SK-N-SH (cell line): ENCODE data around the gene TMEM225B. TPM values are rescaled to one million over a fixed set of nuclear protein-coding genes. Genes with fewer than 3 reads are reported as not detected.

ENCODE experiments used
- CTCF ChIA-PET: fragments of 300-600, 350-600 bp; formaldehyde crosslinking; extraction: SDS; loops from one replicate; lab custom pipeline; 2021; lab: Yijun Ruan, JAX
- POLR2A ChIA-PET: fragments of 350-600 bp; sonication (Branson Sonifier 250); formaldehyde crosslinking; extraction: SDS; loops from one replicate; lab custom pipeline; 2020; ENCODE audit warnings: antibody characterized with exemption, inconsistent platforms; lab: Yijun Ruan, JAX
- DNase-seq: peaks from one replicate; pipeline ENCODE4 v3.0.0; 2012
- H2AFZ ChIP-seq: fragments of 200-600 bp; sonication (generic); 2 replicates; pipeline ENCODE4 v1.8.1; 2016; ENCODE audit warnings: antibody characterized with exemption, mild to moderate bottlenecking, low read depth
- H3F3A ChIP-seq: fragments of 200-600 bp; sonication (generic); replicated peaks from 2 replicates; pipeline ENCODE3; 2016; ENCODE audit warnings: antibody characterized with exemption, mild to moderate bottlenecking; ENCODE audit not compliant: insufficient read depth
- H3K27ac ChIP-seq, 2 experiments: fragments of 200-500 bp in 1 of 2; fragments of 200-600 bp in 1 of 2; sonication (Bioruptor generic) in 1 of 2; sonication (generic), shearing (Covaris generic) in 1 of 2; 2 replicates each; pipeline versions ENCODE4 v1.5.1 to v1.6.1; 2014 to 2016; ENCODE audit warnings: low read depth in 2 of 2, inconsistent platforms in 1 of 2, low read length in 1 of 2, mild to moderate bottlenecking in 1 of 2, mixed read lengths in 1 of 2
- H3K27me3 ChIP-seq: fragments of 200-600 bp; sonication (generic), shearing (Covaris generic); 2 replicates; pipeline ENCODE4 v1.6.1; 2016; ENCODE audit warnings: mixed run types; ENCODE audit not compliant: insufficient read depth
- H3K36me3 ChIP-seq, 2 experiments: fragments of 200-500 bp in 1 of 2; fragments of 200-600 bp in 1 of 2; sonication (Bioruptor generic) in 1 of 2; sonication (generic) in 1 of 2; replicated peaks in 1 of 2; 2 replicates each; pipeline versions ENCODE3 to v1.5.1; 2014 to 2016; ENCODE audit warnings: low read length in 1 of 2, mild to moderate bottlenecking in 1 of 2; ENCODE audit not compliant: insufficient read depth in 2 of 2, control insufficient read depth in 1 of 2
- H3K4me1 ChIP-seq, 2 experiments: fragments of 200-500 bp in 1 of 2; fragments of 200-600 bp in 1 of 2; sonication (Bioruptor generic) in 1 of 2; sonication (generic), shearing (Covaris generic) in 1 of 2; 2 replicates each; pipeline versions ENCODE4 v1.5.1 to v1.6.1; 2014 to 2016; ENCODE audit warnings: low read depth in 1 of 2, low read length in 1 of 2, mixed run types in 1 of 2; ENCODE audit not compliant: insufficient read depth in 2 of 2, control insufficient read depth in 1 of 2
- H3K4me2 ChIP-seq: fragments of 200-600 bp; sonication (generic), shearing (Covaris generic); 2 replicates; pipeline ENCODE4 v1.6.1; 2017; ENCODE audit warnings: mixed run types
- H3K4me3 ChIP-seq, 2 experiments: fragments of 200-500 bp in 1 of 2; fragments of 200-600 bp in 1 of 2; sonication (Bioruptor generic) in 1 of 2; sonication (generic), shearing (Covaris generic) in 1 of 2; 2 replicates each; pipeline versions ENCODE4 v1.5.1 to v1.8.1; 2014 to 2016; ENCODE audit warnings: low read depth in 2 of 2, inconsistent platforms in 1 of 2, low read length in 1 of 2, mild to moderate bottlenecking in 1 of 2, mixed read lengths in 1 of 2, moderate library complexity in 1 of 2
- H3K79me2 ChIP-seq: fragments of 200-600 bp; sonication (generic); 2 replicates; pipeline ENCODE4 v1.8.1; 2017; ENCODE audit warnings: mild to moderate bottlenecking; ENCODE audit not compliant: insufficient read depth
- H3K9ac ChIP-seq: fragments of 200-600 bp; sonication (generic); 2 replicates; pipeline ENCODE4 v1.6.1; 2017; ENCODE audit warnings: mixed run types
- H3K9me2 ChIP-seq: fragments of 200-600 bp; sonication (generic); 2 replicates; pipeline ENCODE4 v1.6.1; 2017; ENCODE audit warnings: mixed run types
- H3K9me3 ChIP-seq: fragments of 200-600 bp; sonication (generic); 2 replicates; pipeline ENCODE4 v1.6.1; 2017; ENCODE audit warnings: mixed run types, mild to moderate bottlenecking, moderate library complexity
- H4K20me1 ChIP-seq: fragments of 200-600 bp; sonication (generic); 2 replicates; pipeline ENCODE4 v1.6.1; 2017; ENCODE audit warnings: mild to moderate bottlenecking, mixed run types; ENCODE audit not compliant: insufficient read depth
- CTCF ChIP-seq: fragments of 200-600 bp; sonication (generic); IDR thresholded peaks from 2 replicates; pipeline ENCODE4 v1.6.1; 2017; ENCODE audit warnings: antibody characterized with exemption, mild to moderate bottlenecking, moderate library complexity
- ELF1 ChIP-seq: IDR thresholded peaks from 2 replicates; pipeline ENCODE4 v1.4.0; 2012
- EP300 ChIP-seq, 2 experiments: IDR thresholded peaks; 2 replicates each; pipeline versions ENCODE4 v1.4.0 to v1.6.1; 2012; ENCODE audit warnings: borderline replicate concordance in 1 of 2, low read depth in 1 of 2, low read length in 1 of 2
- FOXJ3 ChIP-seq: sonication (generic); formaldehyde crosslinking; IDR thresholded peaks from 2 replicates; pipeline ENCODE4 v1.5.1; 2020; ENCODE audit warnings: mild to moderate bottlenecking, missing genetic modification reagents
- GATA2 ChIP-seq: sonication (generic); formaldehyde crosslinking; IDR thresholded peaks from 2 replicates; pipeline ENCODE4 v1.5.0; 2020; ENCODE audit warnings: mild to moderate bottlenecking, missing genetic modification reagents
- MXI1 ChIP-seq: IDR thresholded peaks from 2 replicates; pipeline ENCODE4 v1.6.1; 2012; ENCODE audit warnings: mild to moderate bottlenecking, low read depth, low read length, improper control_type of control experiment
- NFIC ChIP-seq: IDR thresholded peaks from 2 replicates; pipeline ENCODE4 v1.4.0; 2012; ENCODE audit warnings: borderline replicate concordance
- NRF1 ChIP-seq: IDR thresholded peaks from 2 replicates; pipeline ENCODE4 v1.6.1; 2012; ENCODE audit warnings: low read depth, mild to moderate bottlenecking, low read length
- RAD21 ChIP-seq: IDR thresholded peaks from 2 replicates; pipeline ENCODE4 v1.6.1; 2012; ENCODE audit warnings: mild to moderate bottlenecking, low read length
- RCOR1 ChIP-seq: fragments of 150-350 bp; IDR thresholded peaks from 2 replicates; pipeline ENCODE4 v1.6.1; 2017; ENCODE audit warnings: antibody characterized with exemption, low read length
- REST ChIP-seq: IDR thresholded peaks from 2 replicates; pipeline ENCODE4 v1.6.1; 2012; ENCODE audit warnings: mild to moderate bottlenecking, low read depth, low read length, moderate library complexity
- RFX5 ChIP-seq: IDR thresholded peaks from 2 replicates; pipeline ENCODE4 v1.6.1; 2012; ENCODE audit warnings: mild to moderate bottlenecking, improper control_type of control experiment, low read length
- RXRA ChIP-seq: IDR thresholded peaks from 2 replicates; pipeline ENCODE4 v1.4.0; 2012; ENCODE audit warnings: low read depth, mild to moderate bottlenecking, borderline replicate concordance
- SIN3A ChIP-seq: IDR thresholded peaks from 2 replicates; pipeline ENCODE4 v1.6.1; 2012; ENCODE audit warnings: low read depth, mild to moderate bottlenecking, low read length, moderate library complexity, borderline replicate concordance
- SMC3 ChIP-seq: IDR thresholded peaks from 2 replicates; pipeline ENCODE4 v1.6.1; 2012; ENCODE audit warnings: low read depth, low read length, improper control_type of control experiment
- TCF12 ChIP-seq: IDR thresholded peaks from 2 replicates; pipeline ENCODE4 v1.4.0; 2012
- USF1 ChIP-seq: IDR thresholded peaks from 2 replicates; pipeline ENCODE4 v1.4.0; 2012; ENCODE audit warnings: low read depth, borderline replicate concordance
- ZBTB33 ChIP-seq: IDR thresholded peaks from 2 replicates; pipeline ENCODE4 v1.4.0; 2012; ENCODE audit warnings: low read depth, borderline replicate concordance
- WGBS: methylation state at CpG from one replicate; pipeline ENCODE4 v1.1.6; 2017; ENCODE audit warnings: low lambda C conversion rate; 5-methylcytosine and 5-hydroxymethylcytosine counted together
- polyA plus RNA-seq, 3 experiments: library from polyadenylated mRNA; depleted of rRNA; stranded (reverse); fragments of >200 nt; gene quantifications; 2 replicates each; pipeline ENCODE4 v1.2.3, GENCODE V29; 2012

TMEM225B gene
- polyA plus RNA-seq, 1 of the 3 experiments (the other 2 are of a cell fraction) = 1.5 TPM

GRCh38 chr7:99588868-99589267 is 9.2 kb upstream of the TMEM225B start:
- no peak overlapping the region for H2AFZ ChIP-seq
- H3K36me3 ChIP-seq = no peaks in the 10 kb centered on the region
- H3K27ac ChIP-seq = no peak overlapping the region
- CTCF ChIA-PET = no interaction called here
- no peaks in the 10 kb centered on the region for H3K27me3 ChIP-seq
- POLR2A ChIA-PET = no interaction called here
- H3K9ac ChIP-seq = no peak overlapping the region
- no peak overlapping the region for H3K4me2 ChIP-seq
- no peaks in the 10 kb centered on the region for H3K79me2 ChIP-seq
- no peaks in the 10 kb centered on the region for H3K9me2 ChIP-seq
- no peaks in the 10 kb centered on the region for H4K20me1 ChIP-seq
- no peak for DNase-seq
- H3F3A ChIP-seq = no peaks in the 10 kb centered on the region
- WGBS = 64% methylated on average over 3 of the region's 3 CpGs
- no peaks in the 10 kb centered on the region for H3K4me1 ChIP-seq
- TF ChIP-seq REST = no peak
- no peak for TF ChIP-seq ELF1
- TF ChIP-seq MXI1 = no peak
- no peak for TF ChIP-seq NRF1
- no peak for TF ChIP-seq GATA2 (CRISPR knock-in tag)
- no peak for TF ChIP-seq EP300 (IDR thresholded peaks at IDR 0.05; ENCODE audit: borderline replicate concordance in 1 of 2, low read depth in 1 of 2, low read length in 1 of 2)
- H3K9me3 ChIP-seq = no peaks in the 10 kb centered on the region
- H3K4me3 ChIP-seq = no peak overlapping the region

GRCh38 chr7:99594948-99595745 is 2.9 kb upstream of the TMEM225B start:
- Histone ChIP-seq H3K4me3 (no peak overlapping the region), H3K27me3 (no peaks in the 10 kb centered on the region), H3K9me2 (no peaks in the 10 kb centered on the region), H2AFZ (no peak overlapping the region), H3F3A (no peaks in the 10 kb centered on the region), H3K4me1 (no peaks in the 10 kb centered on the region; a peak in 1 of 4 replicates), H3K9me3 (no peaks in the 10 kb centered on the region), H3K36me3 (no peaks in the 10 kb centered on the region), H3K4me2 (no peak overlapping the region), H3K9ac (no peak overlapping the region), H3K79me2 (no peaks in the 10 kb centered on the region), H4K20me1 (no peaks in the 10 kb centered on the region), H3K27ac (no peak overlapping the region)
- 73% methylated on average over 7 of the region's 7 CpGs for WGBS
- CTCF ChIA-PET = no interaction called here
- DNase-seq = no peak
- POLR2A ChIA-PET = no interaction called here
- no peak for TF ChIP-seq SIN3A
- TF ChIP-seq NFIC = no peak
- TF ChIP-seq RXRA = no peak
- TF ChIP-seq RFX5 = no peak
- TF ChIP-seq CTCF = no peak
- TF ChIP-seq FOXJ3 (CRISPR knock-in tag) = no peak
- no peak for TF ChIP-seq ZBTB33
- no peak for TF ChIP-seq TCF12
- no peak for TF ChIP-seq USF1
- no peak for TF ChIP-seq RAD21
- no peak for TF ChIP-seq SMC3
- no peak for TF ChIP-seq RCOR1
